Measurements from ENCODE around the gene MAPK8.

GRCh38 chr10:48462482-48463020, 156.1 kb downstream of the MAPK8 start:
- TF ChIP-seq POLR2AphosphoS5 (IDR thresholded peaks at IDR 0.05) (no peak), CTCF (IDR thresholded peaks at IDR 0.05 in 8 of 11, conservative IDR thresholded peaks at IDR 0.05 in 3 of 11) (no peak), POLR2A (IDR thresholded peaks at IDR 0.05) (no peak)
